CD4-positive, alpha-beta memory T cell (primary cell): ENCODE data around the gene ADAM12. TPM values are rescaled to one million over a fixed set of nuclear protein-coding genes. Genes with fewer than 3 reads are reported as not detected.

Experiments
- CTCF ChIA-PET: fragments of 350-600 bp; sonication (Branson Sonifier 250); formaldehyde crosslinking; loops from one replicate; lab custom pipeline; 2021; ENCODE audit warnings: inconsistent platforms; ENCODE audit not compliant: partially characterized antibody; lab: Charles Lee
- POLR2A ChIA-PET: fragments of 350-600 bp; sonication (Branson Sonifier 250); formaldehyde crosslinking; loops from one replicate; lab custom pipeline; 2021; ENCODE audit not compliant: partially characterized antibody; lab: Charles Lee
- DNase-seq, 5 donors: peaks; one replicate each; pipeline versions ENCODE4 v3.0.0 to v3.0.0-alpha.2; 2020 to 2022; ENCODE audit warnings: mixed read lengths in 1 of 5
- H3K27ac ChIP-seq: one replicate; pipeline ENCODE4 v1.7.0; 2013; ENCODE audit warnings: low read depth, low read length
- H3K27me3 ChIP-seq: 2 replicates; pipeline ENCODE4 v1.7.0; 2013; ENCODE audit warnings: mild to moderate bottlenecking, low read length, moderate library complexity; ENCODE audit not compliant: insufficient read depth
- H3K36me3 ChIP-seq: 2 replicates; pipeline ENCODE4 v1.7.0; 2013; ENCODE audit warnings: mild to moderate bottlenecking, low read length, moderate library complexity; ENCODE audit not compliant: insufficient read depth
- H3K4me1 ChIP-seq: 2 replicates; pipeline ENCODE4 v1.7.0; 2013; ENCODE audit warnings: mild to moderate bottlenecking, low read length, moderate library complexity; ENCODE audit not compliant: insufficient read depth
- H3K4me3 ChIP-seq, 2 donors: one replicate each; pipeline ENCODE4 v1.7.0; 2013; ENCODE audit warnings: low read length in 2 of 2, mild to moderate bottlenecking in 1 of 2
- H3K9me3 ChIP-seq, 2 donors: one replicate each; pipeline ENCODE4 v1.7.0; 2013; ENCODE audit warnings: low read length in 2 of 2, control low read depth in 1 of 2; ENCODE audit not compliant: control insufficient read depth in 1 of 2
- H3K27ac Mint-ChIP-seq, 7 donors: one replicate each; pipeline ENCODE4 v1.8.0; 2020 to 2021; ENCODE audit warnings: mixed read lengths in 7 of 7, mild to moderate bottlenecking in 6 of 7, inconsistent platforms in 3 of 7, moderate library complexity in 3 of 7
- H3K27me3 Mint-ChIP-seq, 2 donors: one replicate each; pipeline ENCODE4 v1.8.0; 2020 to 2021; ENCODE audit warnings: mixed read lengths in 2 of 2
- H3K36me3 Mint-ChIP-seq, 2 donors: one replicate each; pipeline ENCODE4 v1.8.0; 2020 to 2021; ENCODE audit warnings: mixed read lengths in 2 of 2, inconsistent platforms in 1 of 2, mild to moderate bottlenecking in 1 of 2
- H3K4me1 Mint-ChIP-seq, 4 donors: one replicate each; pipeline ENCODE4 v1.8.0; 2020 to 2021; ENCODE audit warnings: mixed read lengths in 4 of 4, mild to moderate bottlenecking in 1 of 4
- H3K4me3 Mint-ChIP-seq, 8 donors: one replicate each; pipeline ENCODE4 v1.8.0; 2020 to 2021; ENCODE audit warnings: mixed read lengths in 8 of 8, mild to moderate bottlenecking in 7 of 8, moderate library complexity in 6 of 8, inconsistent platforms in 3 of 8
- H3K9me3 Mint-ChIP-seq, 8 donors: one replicate each; pipeline ENCODE4 v1.8.0; 2020 to 2021; ENCODE audit warnings: mixed read lengths in 8 of 8, mild to moderate bottlenecking in 5 of 8, inconsistent platforms in 3 of 8, moderate library complexity in 1 of 8
- intact Hi-C: fragments of 100-400 bp; cut with micrococcal nuclease; formaldehyde crosslinking; loops from one replicate; pipeline ENCODE4 v1.15.1; 2023
- polyA plus RNA-seq, 2 donors: library from polyadenylated mRNA; unstranded; fragments of 300-500 nt; fragmentation: Illumina TruSeq; gene quantifications; one replicate each; pipeline ENCODE4 v1.2.3, GENCODE V29; 2021
- total RNA-seq, 2 experiments: library from RNA; stranded (reverse); gene quantifications; one replicate each; pipeline ENCODE4 v1.2.3, GENCODE V29; 2021

ADAM12 gene
- total and polyA plus RNA-seq, 4 experiments from 2014 or later, result 0.17 to 2.3 (median 1.1) TPM

DNA sequence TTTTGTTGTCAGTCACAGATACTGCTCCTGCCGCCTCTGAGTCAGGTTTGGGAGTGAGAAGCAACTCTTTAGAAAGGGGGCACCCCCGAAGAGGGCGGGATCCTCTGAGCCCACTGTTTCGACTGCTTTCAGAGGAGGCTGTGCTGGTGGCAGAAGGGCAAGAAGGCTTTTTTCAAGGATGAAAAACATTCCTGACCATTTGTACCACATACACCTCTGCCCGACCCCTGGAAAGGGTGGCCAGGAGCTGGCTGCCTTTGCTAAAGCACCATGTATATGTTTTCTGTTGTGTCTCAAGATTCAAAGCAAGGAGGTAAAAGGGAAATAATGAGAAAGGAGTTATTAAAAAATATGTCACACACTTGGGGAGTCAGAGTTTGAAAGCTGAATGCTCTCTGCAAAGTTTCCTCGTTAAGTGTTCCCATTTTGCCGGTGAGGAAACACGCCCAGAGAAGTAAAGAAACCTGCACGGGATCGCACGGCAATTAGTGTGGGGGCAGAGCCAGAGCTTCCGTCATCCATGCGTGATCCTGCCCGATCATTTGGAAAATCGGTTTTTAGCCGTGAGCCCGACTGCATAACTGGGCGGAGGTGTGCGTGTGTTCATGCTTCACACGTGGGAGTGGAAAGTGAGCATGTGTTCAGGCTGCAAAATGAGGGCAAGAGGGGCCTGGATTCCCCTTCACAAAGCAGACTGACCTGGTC is 163.2 kb downstream of the ADAM12 start:
- POLR2A ChIA-PET, result no interaction called here
- H3K4me3 Mint-ChIP-seq, result no peak overlapping the region
- intact Hi-C loops, result no loop called here

DNA sequence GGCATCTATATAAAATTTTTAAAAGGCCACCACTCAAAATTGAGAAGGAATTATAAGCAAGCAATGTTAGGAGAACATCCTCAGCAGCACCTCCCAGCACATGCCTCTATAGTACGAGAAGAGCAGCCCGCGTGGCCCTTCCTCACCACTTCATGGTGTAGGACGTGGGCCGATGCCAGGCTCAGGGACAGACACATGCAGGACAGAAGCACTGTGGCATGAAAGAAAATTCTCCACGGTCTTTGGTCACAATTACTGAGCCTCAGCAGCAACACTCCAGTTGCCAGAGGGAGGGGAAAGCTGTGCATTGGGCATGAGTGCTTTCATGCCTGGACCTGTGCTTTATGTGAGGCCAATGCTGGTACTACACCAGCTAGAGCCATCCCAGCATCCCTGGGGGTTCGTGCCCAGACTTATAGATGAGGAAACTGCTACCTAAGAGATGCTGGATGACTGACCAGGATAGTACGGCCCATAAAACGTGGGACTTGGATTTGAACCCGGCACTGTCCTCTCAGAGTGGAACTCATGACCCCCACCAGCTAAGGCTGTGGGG is 164.7 kb downstream of the ADAM12 start:
- Mint-ChIP-seq H3K27me3 (no peaks in the 10 kb centered on the region), H3K9me3 (no peaks in the 10 kb centered on the region), H3K4me3 (no peak overlapping the region), H3K4me1 (no peaks in the 10 kb centered on the region), H3K36me3 (no peaks in the 10 kb centered on the region), H3K27ac (no peak overlapping the region)
- Histone ChIP-seq H3K4me3 (no peak overlapping the region), H3K36me3 (no peaks in the 10 kb centered on the region), H3K9me3 (no peaks in the 10 kb centered on the region), H3K27me3 (no peaks in the 10 kb centered on the region), H3K27ac (no peak overlapping the region), H3K4me1 (no peaks in the 10 kb centered on the region)
- intact Hi-C loops, result no loop called here
- ChIA-PET POLR2A (no interaction called here), CTCF (no interaction called here)
- no peak for DNase-seq

More for the DNA sequence above, 163.2 kb downstream of the ADAM12 start:
- Histone ChIP-seq H3K27ac (no peak overlapping the region), H3K9me3 (no peaks in the 10 kb centered on the region), H3K4me3 (no peak overlapping the region), H3K36me3 (no peaks in the 10 kb centered on the region), H3K27me3 (no peaks in the 10 kb centered on the region), H3K4me1 (no peaks in the 10 kb centered on the region)
- Mint-ChIP-seq H3K9me3 (no peaks in the 10 kb centered on the region), H3K27me3 (no peaks in the 10 kb centered on the region), H3K4me1 (no peaks in the 10 kb centered on the region), H3K27ac (no peak overlapping the region), H3K36me3 (no peaks in the 10 kb centered on the region)
- no peak for DNase-seq
- CTCF ChIA-PET, result no interaction called here

GRCh38 chr10:126222736-126223511 is 165.4 kb downstream of the ADAM12 start:
- no peaks in the 10 kb centered on the region for H3K36me3 Mint-ChIP-seq
- H3K4me1 Mint-ChIP-seq, result no peaks in the 10 kb centered on the region
- ChIA-PET CTCF (no interaction called here), POLR2A (no interaction called here)
- intact Hi-C loops, result no loop called here
- H3K9me3 Mint-ChIP-seq, result no peaks in the 10 kb centered on the region
- no peak overlapping the region for H3K4me3 Mint-ChIP-seq
- no peaks in the 10 kb centered on the region for H3K4me1 ChIP-seq
- no peaks in the 10 kb centered on the region for H3K36me3 ChIP-seq
- H3K27ac ChIP-seq, result no peak overlapping the region
- H3K9me3 ChIP-seq, result no peaks in the 10 kb centered on the region
- H3K4me3 ChIP-seq, result no peak overlapping the region
- H3K27me3 Mint-ChIP-seq, result no peaks in the 10 kb centered on the region
- no peak for DNase-seq
- no peaks in the 10 kb centered on the region for H3K27me3 ChIP-seq
- no peak overlapping the region for H3K27ac Mint-ChIP-seq

DNA sequence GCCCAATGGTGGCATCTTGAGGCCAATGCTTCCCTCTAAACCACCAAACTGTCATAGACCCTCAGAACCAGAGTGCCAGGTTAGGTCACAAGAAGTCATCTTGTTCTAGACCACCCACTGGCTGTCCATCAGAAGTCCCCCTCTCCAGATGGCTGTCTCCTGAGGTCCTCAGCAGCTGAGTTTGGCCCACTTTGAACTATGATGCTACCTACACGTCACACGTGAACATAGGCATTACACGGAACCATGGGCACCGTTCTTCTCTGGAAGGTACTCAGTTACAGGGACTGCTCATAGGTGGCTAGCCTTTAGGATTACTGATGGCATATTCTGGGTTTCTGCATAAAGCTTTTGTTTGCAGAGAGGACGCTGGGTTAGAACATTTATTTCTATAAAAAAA is 166.4 kb downstream of the ADAM12 start:
- Mint-ChIP-seq H3K9me3 (no peaks in the 10 kb centered on the region), H3K4me3 (no peak overlapping the region), H3K27ac (no peak overlapping the region), H3K27me3 (no peaks in the 10 kb centered on the region), H3K4me1 (no peaks in the 10 kb centered on the region), H3K36me3 (no peaks in the 10 kb centered on the region)
- CTCF ChIA-PET, result no interaction called here
- POLR2A ChIA-PET, result no interaction called here
- H3K27me3 ChIP-seq, result no peaks in the 10 kb centered on the region
- no peak for DNase-seq
- no peak overlapping the region for H3K4me3 ChIP-seq
- H3K36me3 ChIP-seq, result no peaks in the 10 kb centered on the region
- H3K4me1 ChIP-seq, result no peaks in the 10 kb centered on the region
- no peak overlapping the region for H3K27ac ChIP-seq
- no peaks in the 10 kb centered on the region for H3K9me3 ChIP-seq
- intact Hi-C loops, result no loop called here

DNA sequence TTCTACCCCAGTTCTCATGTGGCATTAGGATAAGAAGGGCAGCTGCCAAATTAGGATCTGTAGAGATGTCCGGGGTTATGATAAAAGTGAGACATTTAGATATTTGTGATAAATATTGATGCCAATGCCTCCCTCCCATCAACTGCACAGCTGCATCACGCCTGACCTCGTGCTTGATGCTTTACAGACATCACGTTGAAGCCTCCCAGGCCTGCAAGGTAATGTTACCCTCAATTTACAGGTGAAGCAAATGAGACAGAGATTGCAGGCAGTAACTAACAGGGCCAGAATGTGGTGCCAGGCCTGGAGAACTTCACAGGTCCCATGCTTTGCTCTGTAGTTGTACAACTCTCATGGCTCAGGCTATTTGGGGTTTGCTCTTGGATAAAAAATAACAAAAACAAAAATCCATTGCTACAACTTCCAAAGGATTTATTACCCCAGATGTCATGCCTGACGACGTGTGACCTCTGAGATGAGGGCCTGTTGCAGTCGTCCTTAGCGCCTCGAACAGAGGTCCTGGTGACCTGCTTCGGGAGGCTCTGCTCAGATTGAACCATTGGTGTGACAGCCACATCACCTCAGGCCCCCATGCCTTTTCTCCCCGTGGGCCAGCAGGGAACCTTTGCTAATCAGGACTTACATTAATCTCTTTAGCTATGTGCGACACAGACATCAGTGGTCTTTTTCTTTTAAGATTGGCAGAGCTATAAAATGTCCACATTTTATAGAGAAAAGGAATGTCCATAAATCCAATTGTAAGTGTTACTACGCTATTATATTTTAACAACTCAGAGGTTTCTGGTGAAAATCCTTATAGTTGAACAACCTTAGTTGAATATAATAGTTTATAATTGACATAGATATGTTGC is 169.3 kb downstream of the ADAM12 start:
- H3K9me3 ChIP-seq, result no peaks in the 10 kb centered on the region
- H3K4me3 ChIP-seq, result no peak overlapping the region
- POLR2A ChIA-PET, result no interaction called here
- no peaks in the 10 kb centered on the region for H3K36me3 ChIP-seq
- intact Hi-C loops, result no loop called here
- CTCF ChIA-PET, result interaction anchor here (1.3 kb wide), 1 partner anchor 12 kb away, joined by 3 read pairs; no protein-coding TSS in a partner anchor
- Mint-ChIP-seq H3K4me3 (no peak overlapping the region), H3K36me3 (no peaks in the 10 kb centered on the region), H3K27me3 (no peaks in the 10 kb centered on the region), H3K27ac (no peak overlapping the region), H3K9me3 (no peaks in the 10 kb centered on the region), H3K4me1 (no peaks in the 10 kb centered on the region)
- H3K27ac ChIP-seq, result no peak overlapping the region
- no peaks in the 10 kb centered on the region for H3K4me1 ChIP-seq
- no peaks in the 10 kb centered on the region for H3K27me3 ChIP-seq
- DNase-seq, result no peak

- POLR2A ChIA-PET, result no interaction called here
- H3K4me1 ChIP-seq, result no peaks in the 10 kb centered on the region
- H3K27me3 ChIP-seq, result no peaks in the 10 kb centered on the region
- no peaks in the 10 kb centered on the region for H3K9me3 ChIP-seq
- no peaks in the 10 kb centered on the region for H3K36me3 ChIP-seq
- CTCF ChIA-PET, result interaction anchor here (1.3 kb wide), 1 partner anchor 11 kb away, joined by 3 read pairs; no protein-coding TSS in a partner anchor
- H3K27ac ChIP-seq, result no peak overlapping the region
- H3K4me1 Mint-ChIP-seq, result no peaks in the 10 kb centered on the region
- no peak for DNase-seq
- H3K9me3 Mint-ChIP-seq, result no peaks in the 10 kb centered on the region
- H3K27me3 Mint-ChIP-seq, result no peaks in the 10 kb centered on the region
- no peaks in the 10 kb centered on the region for H3K36me3 Mint-ChIP-seq
- H3K4me3 ChIP-seq, result no peak overlapping the region
- no peak overlapping the region for H3K27ac Mint-ChIP-seq
- no peak overlapping the region for H3K4me3 Mint-ChIP-seq
- intact Hi-C loops, result no loop called here
These were observed 170.1 kb downstream of the ADAM12 start for GRCh38 chr10:126218174-126218573.

GRCh38 chr10:126216632-126216961 is 171.7 kb downstream of the ADAM12 start:
- DNase-seq, result no peak
- H3K27ac Mint-ChIP-seq, result no peak overlapping the region
- Histone ChIP-seq H3K4me1 (no peaks in the 10 kb centered on the region), H3K9me3 (no peaks in the 10 kb centered on the region), H3K27ac (no peak overlapping the region), H3K36me3 (no peaks in the 10 kb centered on the region), H3K27me3 (no peaks in the 10 kb centered on the region), H3K4me3 (no peak overlapping the region)
- intact Hi-C loops, result no loop called here
- no peaks in the 10 kb centered on the region for H3K36me3 Mint-ChIP-seq
- H3K27me3 Mint-ChIP-seq, result peaks cover 0 to 1% of the 10 kb centered on the region in 2 donors
- H3K4me1 Mint-ChIP-seq, result no peaks in the 10 kb centered on the region
- POLR2A ChIA-PET, result no interaction called here
- H3K9me3 Mint-ChIP-seq, result peaks cover 0 to 2% (median 0%) of the 10 kb centered on the region in 8 donors
- H3K4me3 Mint-ChIP-seq, result no peak overlapping the region
- CTCF ChIA-PET, result no interaction called here
